Measurements from ENCODE around the gene HBG2.

HBG2 gene

GRCh38 chr11:5247472-5248192 is 6.9 kb downstream of the HBG2 start:
- DNase-seq: no peak

DNA sequence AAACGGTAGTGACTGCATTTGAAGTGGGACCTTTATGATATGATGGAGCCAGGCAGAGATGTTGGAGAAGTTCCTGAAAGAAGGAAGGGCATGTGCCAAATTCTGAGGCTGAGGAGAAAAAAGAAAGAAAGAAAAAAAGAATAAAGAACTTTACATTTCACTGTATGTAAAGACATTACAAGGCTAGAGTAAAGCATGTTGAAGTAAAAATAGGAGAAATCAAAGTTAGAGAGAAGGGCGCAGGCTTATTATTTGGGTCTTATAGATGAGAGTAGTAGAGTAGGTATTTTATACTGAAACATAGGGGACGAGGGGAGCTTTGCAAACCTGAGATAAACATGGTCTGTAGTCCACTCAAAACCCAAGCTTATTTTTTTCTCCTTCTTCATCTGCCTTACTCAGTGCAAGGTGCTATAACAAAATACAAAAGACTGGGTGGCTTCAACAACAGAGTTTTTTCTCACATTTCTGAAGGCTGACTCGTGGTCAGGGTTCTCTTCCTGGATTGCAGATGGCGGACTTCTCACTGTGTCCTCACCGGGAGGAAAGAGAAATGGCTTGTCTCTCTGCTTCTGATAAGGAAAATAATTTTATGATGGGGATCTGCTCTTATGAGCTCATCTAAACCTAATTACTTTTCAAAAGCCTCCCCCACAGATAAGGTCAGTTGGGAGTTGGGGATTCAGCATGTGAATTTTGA is 7.7 kb downstream of the HBG2 start:
- DNase-seq: no peak

DNA sequence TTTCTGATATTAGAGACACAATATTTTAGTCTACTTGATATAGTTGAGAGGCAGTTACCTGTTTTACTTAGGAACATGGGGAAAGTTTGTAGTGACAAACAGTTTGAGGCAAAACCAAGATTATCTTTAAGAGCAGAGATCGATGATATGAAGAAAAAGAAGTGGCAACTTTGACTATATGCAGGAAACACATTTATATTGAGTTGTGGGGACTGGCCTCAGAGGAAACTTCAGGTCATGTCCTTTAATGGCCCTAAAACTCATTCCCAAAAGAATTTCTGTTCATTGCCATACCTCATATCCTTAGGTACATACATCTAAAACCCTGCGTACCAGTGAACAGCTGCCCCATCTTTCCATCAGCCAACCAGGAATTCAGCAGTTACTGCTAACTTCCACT is 9.4 kb downstream of the HBG2 start:
- DNase-seq: no peak

DNA sequence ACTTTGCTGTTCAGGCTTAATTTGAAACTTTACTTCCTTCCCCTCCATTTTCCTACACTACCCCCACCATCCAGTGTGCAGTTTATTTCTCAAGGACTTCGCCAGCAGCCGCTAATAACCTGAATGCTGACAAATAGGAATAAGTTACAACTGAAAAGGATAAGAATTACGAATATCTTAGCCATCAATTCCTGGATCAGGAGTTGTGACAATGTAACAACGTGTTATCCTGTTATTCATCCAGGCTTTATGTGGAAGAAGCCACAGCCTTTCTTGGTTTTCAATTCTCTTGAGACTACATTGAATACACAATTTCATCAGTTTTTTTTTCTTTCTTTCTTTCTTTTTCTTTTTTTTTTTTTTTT is 10.8 kb downstream of the HBG2 start:
- no peak for DNase-seq

GRCh38 chr11:5242933-5243815 is 11.4 kb downstream of the HBG2 start:
- DNase-seq: no peak

GRCh38 chr11:5242208-5242607 is 12.4 kb downstream of the HBG2 start:
- DNase-seq: no peak

GRCh38 chr11:5241458-5241857 is 13.1 kb downstream of the HBG2 start:
- no peak for DNase-seq

DNA sequence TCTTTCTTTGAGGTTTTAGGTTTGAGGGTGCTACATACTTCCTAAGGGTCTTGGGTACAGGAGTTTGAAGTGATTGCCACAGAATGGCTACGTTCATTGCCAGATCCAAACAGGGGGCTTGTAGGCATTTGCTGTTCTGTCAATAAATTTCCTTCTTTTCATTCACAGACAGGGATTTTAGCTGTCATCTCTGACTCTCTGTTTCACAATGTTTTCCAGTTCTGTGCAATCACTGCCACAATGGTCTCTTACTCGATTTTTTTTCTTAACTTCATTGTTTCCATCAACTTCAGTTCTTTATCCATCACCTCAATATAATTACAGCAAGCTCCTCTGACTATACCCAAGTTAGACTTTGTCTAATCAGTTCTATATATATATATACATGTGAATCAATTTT is 14.1 kb downstream of the HBG2 start:
- DNase-seq: no peak

DNA sequence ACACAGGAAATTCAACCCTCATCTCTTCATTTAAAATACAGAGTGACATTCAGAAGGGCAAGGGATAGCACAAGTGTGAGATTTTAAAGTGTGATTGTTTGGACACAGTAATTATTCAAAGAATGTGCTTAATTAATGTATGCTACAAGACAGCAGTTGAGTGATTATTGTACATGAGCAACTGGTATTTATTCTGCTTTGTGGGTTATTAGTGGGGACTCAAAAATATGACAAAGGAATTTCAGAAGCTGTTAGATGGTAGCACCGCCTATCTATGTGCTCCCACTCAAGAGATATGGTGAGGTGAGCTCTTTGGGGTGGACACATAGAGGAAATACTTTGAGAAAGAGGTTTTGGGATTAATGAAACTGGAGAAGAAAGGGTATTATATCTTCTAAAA is 14.5 kb downstream of the HBG2 start:
- no peak for DNase-seq

DNA sequence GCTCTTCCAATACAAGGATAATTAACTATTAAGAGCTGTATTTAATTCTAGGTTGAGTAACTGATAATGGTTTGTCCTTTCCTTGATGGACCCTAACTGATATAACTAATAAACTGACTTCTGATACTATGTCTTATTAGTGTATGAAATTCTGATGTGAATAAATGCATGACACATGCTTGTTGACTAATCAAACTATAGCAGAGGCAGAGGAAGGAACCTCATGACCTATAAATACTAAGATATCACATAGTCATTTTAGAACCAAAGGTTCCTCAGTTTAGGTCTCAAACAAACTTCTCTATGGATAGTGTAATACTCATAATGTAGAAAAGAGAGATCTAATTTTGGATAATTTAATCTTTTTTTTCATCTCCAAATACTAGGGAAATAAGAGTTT is 15.5 kb downstream of the HBG2 start:
- no peak for DNase-seq

DNA sequence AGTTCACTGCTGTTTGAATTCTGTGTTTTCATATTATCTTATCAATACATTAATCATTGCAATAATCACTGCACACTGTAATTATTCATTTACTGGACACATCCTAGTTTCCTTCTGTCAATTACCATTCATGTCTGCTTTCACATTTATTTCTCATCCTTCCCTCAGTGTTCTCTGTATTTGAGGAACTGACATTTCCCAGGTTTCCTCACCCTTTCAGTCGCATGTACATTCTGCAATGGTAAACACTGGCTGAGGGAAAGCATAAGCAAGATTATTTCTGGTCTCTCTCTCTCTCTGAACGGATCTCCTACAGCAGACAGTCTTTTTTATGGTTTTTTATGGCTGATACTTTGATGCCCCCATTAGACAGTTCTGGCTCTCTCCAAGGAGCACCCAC is 16.1 kb downstream of the HBG2 start:
- no peak for DNase-seq

GRCh38 chr11:5237420-5237819 is 17.2 kb downstream of the HBG2 start:
- DNase-seq: no peak

GRCh38 chr11:5235364-5236095 is 19.1 kb downstream of the HBG2 start:
- DNase-seq: no peak

DNA sequence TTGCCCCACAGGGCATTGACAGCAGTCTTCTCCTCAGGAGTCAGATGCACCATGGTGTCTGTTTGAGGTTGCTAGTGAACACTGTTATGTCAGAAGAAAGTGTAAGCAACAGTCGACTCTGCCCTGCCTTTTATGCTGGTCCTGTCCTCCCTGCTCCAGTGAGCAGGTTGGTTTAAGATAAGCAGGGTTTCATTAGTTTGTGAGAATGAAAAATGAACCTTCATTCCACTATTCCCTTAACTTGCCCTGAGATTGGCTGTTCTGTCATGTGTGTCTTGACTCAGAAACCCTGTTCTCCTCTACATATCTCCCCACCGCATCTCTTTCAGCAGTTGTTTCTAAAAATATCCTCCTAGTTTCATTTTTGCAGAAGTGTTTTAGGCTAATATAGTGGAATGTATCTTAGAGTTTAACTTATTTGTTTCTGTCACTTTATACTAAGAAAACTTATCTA is 20.2 kb downstream of the HBG2 start, which contains the start of gene HBD:
HBD (minus strand) TSS at position 103 of the 454 bp plus-strand sequence; CDS start at position 53, 50 bp downstream.
- DNase-seq: no peak

DNA sequence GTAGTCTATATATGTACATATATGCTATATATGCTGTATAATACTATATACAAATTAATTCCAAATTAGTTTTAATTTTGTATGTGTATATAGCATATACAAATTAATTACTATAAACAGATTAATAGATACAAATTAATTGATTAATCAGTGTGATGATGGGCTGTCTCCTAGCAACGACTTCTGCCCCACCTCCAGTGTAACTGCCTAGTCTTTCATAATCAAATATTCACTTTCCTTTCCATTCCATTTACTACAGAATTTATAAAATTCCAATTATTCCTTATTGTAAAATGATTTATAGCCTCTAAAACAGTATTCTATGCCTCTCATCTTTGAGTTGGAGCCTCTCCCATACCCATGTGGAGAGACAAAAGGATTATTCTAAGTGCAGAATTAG is 21.3 kb downstream of the HBG2 start:
- DNase-seq: no peak

- no peak for DNase-seq
Observed at GRCh38 chr11:5232821-5233220, 21.8 kb downstream of the HBG2 start.

- DNase-seq: no peak
Observed at GRCh38 chr11:5232176-5232575, 22.4 kb downstream of the HBG2 start.

DNA sequence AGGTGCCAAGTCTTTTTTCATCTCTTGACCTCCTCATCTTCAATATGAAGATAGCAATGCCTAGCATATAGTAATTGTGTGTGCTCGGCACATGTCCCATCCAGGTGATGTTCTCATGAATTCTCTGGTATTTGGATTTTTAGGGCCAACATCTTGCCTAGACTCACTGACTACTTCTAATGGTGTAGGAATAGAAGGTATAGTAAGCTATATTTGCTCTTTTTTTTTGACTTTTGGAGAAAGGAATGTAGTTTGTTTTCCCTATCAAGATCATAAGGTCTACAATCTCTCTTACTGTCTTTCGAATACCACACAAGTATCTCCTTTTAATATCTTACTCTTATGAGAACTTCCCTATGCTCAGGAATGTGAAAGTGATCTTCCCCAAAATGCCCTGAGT is 23.5 kb downstream of the HBG2 start:
- no peak for DNase-seq

- no peak for DNase-seq
Observed at GRCh38 chr11:5230266-5230665, 24.3 kb downstream of the HBG2 start.

DNA sequence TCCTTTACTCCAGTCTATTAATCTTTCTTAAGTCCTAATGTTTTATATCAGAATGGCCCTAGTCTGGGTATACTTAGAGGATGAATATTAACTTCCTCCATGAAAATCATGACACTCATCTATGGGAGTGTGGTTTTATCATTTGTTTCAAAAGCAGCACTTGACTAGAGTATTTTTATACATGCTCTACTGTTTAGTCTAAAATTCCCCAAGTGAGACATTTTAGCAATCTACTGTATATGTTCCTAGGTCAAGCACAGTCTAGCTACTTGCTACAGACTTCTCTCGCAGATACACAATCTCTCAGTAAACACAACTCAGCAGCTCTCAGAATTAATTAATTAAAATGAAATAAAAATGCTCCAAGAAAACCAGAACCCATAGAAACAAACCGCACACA is 24.8 kb downstream of the HBG2 start:
- DNase-seq: no peak

GRCh38 chr11:5229356-5229755 is 25.2 kb downstream of the HBG2 start:
- DNase-seq: no peak

DNA sequence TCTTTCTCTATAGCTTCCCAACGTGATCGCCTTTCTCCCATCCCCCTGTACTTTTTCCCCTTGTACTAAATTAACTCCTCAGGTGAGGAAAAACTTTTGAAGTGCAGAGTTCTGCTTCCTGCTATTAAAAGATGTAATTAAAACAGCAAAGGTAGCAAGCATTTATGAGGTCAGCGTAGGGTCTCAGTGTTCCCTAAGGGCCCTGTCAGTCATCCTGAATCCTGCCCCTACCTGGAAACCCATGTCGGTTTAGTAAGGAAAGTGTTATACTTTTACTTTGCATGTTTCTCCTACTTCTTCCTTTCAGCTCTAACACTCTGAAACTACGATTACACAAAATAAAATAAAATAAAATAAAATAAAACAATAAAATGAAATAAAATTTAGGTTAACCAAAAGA is 26.5 kb downstream of the HBG2 start:
- DNase-seq: no peak

- no peak for DNase-seq
Observed at GRCh38 chr11:5227681-5228080, 26.9 kb downstream of the HBG2 start.

All from NCI-H1092 (cell line).